Adrenal gland (tissue), 12 donors: ENCODE data around the gene ETFDH. TPM values are rescaled to one million over a fixed set of nuclear protein-coding genes. Genes with fewer than 3 reads are reported as not detected.

Experiments
- polyA plus RNA-seq, 3 donors: library from polyadenylated mRNA; stranded (reverse); fragments of 200-250 nt in 2 of 3; fragments of 350-450 nt in 1 of 3; fragmentation: Illumina TruSeq in 1 of 3; extraction: RNeasy Lipid Tissue Mini Kit (QIAGEN cat#74804) in 1 of 3; gene quantifications; one replicate each; pipeline ENCODE4 v1.2.3, GENCODE V29; 2013 to 2014
- small RNA-seq, 2 donors: library from RNA; depleted of rRNA; stranded (forward); fragments of <200 nt; gene quantifications; one replicate each; pipeline ENCODE3, GENCODE V24; 2016
- total RNA-seq, 9 donors: library from RNA; depleted of rRNA in 4 of 9; stranded (reverse); fragments of >200 nt in 4 of 9; fragments of 120-200 nt in 1 of 9; fragmentation: NEBNext Ultra II Directional in 1 of 9; extraction: Animal tissue kit (Norgen Biotek cat#: 25700) in 1 of 9; gene quantifications; one replicate each; pipeline versions ENCODE4 v1.1.0 to v1.2.4, GENCODE V29; 2013 to 2023
- donor health status: healthy with polysubstance abuse.
- donor health status: Bipolar disorder and iron deficiency.
- donor health status: DM: yes; HTN: yes; CAD: no.
- donor health status: DM: no; HTN: no; CAD: no.
- donor health status: DM: no; HTN: no; CAD: no.
- donor health status: DM: yes; HTN: yes; CAD: no.

The ETFDH gene
- total and polyA plus RNA-seq, 12 donors: 22.7 to 166 (median 86.4) TPM

Small RNA genes lying within 50 kb of the gene (small RNA-seq; reads per million reads assigned to genes)
- gene RF00012: 0 reads per million in 2 donors

Other genes with a start within 250 kb of the ETFDH start
- gene RXFP1, start 150.4 kb upstream of the ETFDH start, total RNA-seq: 10 to 100 TPM in 2 of 9 donors, 1 to 10 TPM in 6, under 1 TPM in 1; 0.78 to 15.3 (median 8.9) TPM
- 10 to 100 TPM in 1 of 3 donors, 1 to 10 TPM in 2; 3.8 to 10.1 (median 4.4) TPM for gene RXFP1, start 150.4 kb upstream of the ETFDH start, polyA plus RNA-seq
- gene C4orf46, start 409 bp upstream of the ETFDH start, total RNA-seq: 10 to 100 TPM in 1 of 9 donors, 1 to 10 TPM in 8; 2.4 to 10.3 (median 3.7) TPM
- 1 to 10 TPM; 1.6 to 7.1 (median 2.3) TPM for gene C4orf46, start 409 bp upstream of the ETFDH start, polyA plus RNA-seq
- gene PPID, start 51.1 kb downstream of the ETFDH start, total RNA-seq: 10 to 100 TPM; 12.3 to 34.7 (median 21.1) TPM
- gene PPID, start 51.1 kb downstream of the ETFDH start, polyA plus RNA-seq: 10 to 100 TPM; 16.8 to 95.6 (median 18.9) TPM
- 10 to 100 TPM; 20.3 to 39.4 (median 32.7) TPM for gene FNIP2, start 96.7 kb downstream of the ETFDH start, total RNA-seq
- 10 to 100 TPM in 2 of 3 donors, 1 to 10 TPM in 1; 3.5 to 13.1 (median 12.4) TPM for gene FNIP2, start 96.7 kb downstream of the ETFDH start, polyA plus RNA-seq